GM19043 (cell line): Measurements from ENCODE around the gene RNF121.
A peak's percentile ranks its signal among the peaks of the same experiment; 100 is the strongest.
"Not testable (repeated sequence)": the region's sequence is repeated elsewhere in the genome, so short reads cannot be mapped to it uniquely, and the experiment has no call there.

Experiments
- ATAC-seq: cut with Tn5 transposase; IDR thresholded peaks from one replicate; pipeline ENCODE4 v1.9.1; 2021; ENCODE audit warnings: low read depth; ENCODE audit not compliant: unreplicated experiment

Gene RNF121

DNA sequence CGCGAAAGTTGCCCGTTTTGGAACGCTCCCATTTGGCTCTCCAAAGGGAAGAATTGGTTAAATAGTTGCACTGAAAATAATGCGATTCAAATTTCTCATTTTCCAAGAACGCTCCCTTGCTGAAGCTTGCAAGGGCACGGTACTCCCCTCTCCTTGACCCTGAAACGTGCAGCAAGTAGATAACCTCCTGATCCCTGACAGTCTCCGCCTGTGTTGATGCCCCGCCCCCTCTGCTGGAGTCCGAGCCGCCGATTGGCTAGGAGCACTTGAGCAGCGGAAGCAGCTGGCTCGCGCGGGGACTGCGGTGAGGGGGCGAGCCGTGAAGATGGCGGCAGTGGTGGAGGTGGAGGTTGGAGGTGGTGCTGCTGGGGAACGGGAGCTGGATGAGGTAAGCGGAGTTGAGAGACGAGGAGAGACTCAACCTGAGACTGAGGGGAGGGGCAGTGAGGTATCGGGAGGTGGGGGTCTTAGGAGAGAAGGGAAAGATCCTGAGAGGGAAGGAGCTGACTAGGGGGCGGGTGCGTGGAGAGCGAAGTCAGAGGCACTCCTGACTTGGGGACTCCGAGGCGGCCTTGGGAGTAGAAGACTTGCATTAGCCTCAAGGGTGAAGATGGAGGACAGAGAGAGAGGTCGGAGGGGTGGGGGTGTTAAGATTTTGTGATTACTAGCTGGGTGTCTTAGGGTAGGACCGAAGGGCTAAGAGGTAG lies at the start of gene RNF121:
RNF121 (plus strand) TSS at position 310 of the 707 bp plus-strand sequence; CDS start at position 326, 16 bp downstream.
- ATAC-seq = peak; percentile 75

DNA sequence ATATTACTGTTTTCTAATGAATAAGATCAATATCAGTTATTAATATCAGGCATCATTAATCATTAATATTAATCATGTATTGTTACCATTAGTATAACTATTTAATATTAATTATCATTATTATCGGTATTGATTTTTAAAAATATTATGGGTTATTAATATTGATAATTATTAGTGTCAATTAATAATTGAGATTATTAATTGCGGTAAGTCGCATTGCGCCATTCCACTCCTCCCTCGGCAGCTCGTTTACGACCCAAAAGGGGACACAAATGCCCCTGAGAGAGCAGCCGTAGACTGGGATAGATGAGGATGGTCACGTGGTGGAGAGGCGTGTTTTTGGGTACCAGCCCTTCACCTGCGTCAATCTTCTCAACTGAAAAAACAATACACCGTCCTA lies 43.0 kb upstream of the RNF121 start:
- not testable (repeated sequence) for ATAC-seq

DNA sequence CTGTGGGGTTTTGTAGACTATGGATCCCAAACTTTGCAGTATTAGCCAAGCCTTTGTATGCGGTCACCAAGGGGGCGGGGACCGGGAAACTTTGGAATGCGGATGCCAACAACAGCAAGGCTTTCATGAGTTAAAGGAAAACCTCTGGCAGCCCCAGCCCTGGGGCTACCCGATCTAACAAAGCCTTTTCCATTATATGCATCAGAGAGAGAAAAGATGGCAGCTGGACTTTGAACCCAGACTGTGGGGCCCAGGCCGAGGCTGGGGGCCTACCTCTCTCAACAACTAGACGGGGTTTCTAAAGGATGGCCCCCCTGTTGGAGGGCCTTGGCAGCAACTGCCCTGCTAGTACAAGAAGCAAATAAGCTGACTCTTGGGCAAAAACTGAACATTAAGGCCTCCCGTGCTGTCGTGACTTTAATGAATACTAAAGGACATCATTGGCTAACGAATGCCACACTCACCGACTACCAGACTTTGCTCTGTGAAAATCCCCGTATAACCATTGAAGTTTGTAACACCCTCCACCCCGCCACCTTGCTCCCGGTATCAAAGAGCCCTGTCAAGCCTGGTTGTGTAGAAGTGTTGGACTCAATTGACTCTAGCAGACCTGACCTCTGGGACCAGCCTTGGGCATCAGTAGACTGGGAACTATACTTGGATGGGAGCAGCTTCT lies 40.4 kb upstream of the RNF121 start:
- ATAC-seq = not testable (repeated sequence)

GRCh38 chr11:71889181-71889872 lies 39.5 kb upstream of the RNF121 start:
- ATAC-seq = not testable (repeated sequence)

GRCh38 chr11:71895961-71896360 lies 32.9 kb upstream of the RNF121 start:
- ATAC-seq = no peak

DNA sequence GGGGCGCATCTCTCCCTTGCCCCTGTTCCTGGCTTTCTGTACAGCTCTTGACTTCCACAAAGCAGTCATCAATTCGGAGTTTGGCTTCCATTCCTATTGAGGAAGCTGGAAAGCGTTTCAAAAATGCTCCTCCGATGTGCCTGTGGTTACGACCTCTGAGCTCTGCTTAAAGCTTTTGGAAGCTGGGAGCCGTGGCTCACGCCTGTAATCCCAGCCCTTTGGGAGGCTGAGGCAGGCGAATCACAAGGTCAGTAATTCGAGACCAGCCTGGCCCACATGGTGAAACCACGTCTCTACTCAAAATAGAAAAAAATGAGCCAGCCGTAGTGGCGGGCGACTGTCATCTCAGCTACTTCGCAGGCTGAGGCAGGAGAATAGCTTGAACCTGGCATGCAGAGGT lies 27.7 kb upstream of the RNF121 start:
- not testable (repeated sequence) for ATAC-seq

GRCh38 chr11:71908218-71908617 lies 20.6 kb upstream of the RNF121 start:
- no peak for ATAC-seq

- not testable (repeated sequence) for ATAC-seq
Observed at GRCh38 chr11:71910775-71911174, 18.1 kb upstream of the RNF121 start.

GRCh38 chr11:71911321-71911985 lies 17.4 kb upstream of the RNF121 start:
- ATAC-seq = not testable (repeated sequence)

DNA sequence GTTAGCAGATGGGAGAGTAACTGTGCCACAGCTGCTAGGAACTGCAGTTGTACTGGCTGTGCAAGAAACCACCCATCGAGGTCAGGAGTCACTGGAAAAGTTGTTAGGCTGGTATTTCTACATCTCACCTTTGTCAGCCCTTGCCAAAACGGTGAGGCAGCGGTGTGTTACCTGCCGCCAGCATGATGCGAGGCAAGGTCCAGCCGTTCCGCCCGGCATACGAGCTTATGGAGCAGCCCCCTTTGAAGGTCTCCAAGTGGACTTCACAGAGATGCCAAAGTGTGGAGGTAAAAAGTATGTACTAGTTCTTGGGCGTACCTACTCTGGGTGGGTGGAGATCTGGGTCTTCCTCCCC lies 16.9 kb upstream of the RNF121 start:
- not testable (repeated sequence) for ATAC-seq

DNA sequence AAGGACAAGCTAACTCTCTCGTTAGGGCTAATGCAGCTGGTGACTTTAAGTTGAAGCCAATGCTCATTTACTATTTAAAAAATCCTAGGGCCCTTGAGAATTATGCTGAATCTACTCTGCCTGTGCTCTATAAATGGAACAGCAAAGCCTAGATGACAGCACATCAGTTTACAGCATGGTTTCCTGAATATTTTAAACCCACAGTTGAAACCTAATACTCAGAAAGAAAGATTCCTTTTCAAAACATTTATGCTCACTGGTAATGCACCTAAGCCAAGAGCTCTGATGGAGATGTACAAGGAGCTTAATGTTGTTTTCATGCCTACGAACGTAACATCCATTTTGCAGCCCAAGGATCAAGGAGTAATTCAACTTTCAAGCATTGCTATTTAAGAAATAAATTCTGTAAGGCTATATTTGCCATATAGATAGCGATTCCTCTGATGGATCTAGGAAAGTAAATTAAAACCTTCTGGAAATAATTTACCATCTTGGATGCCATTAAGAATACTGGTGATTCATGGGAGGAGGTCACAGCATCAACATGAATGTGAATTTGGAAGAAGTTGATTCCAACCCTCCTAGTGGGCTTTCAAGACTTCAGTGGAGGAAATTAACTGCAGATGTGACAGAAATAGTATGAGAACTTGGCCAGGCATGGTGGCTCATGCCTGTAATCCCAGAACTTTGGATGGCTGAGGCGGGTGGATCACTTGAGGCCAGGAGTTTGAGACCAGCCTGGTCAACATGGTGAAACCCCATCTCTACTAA lies 14.9 kb upstream of the RNF121 start:
- no peak for ATAC-seq

DNA sequence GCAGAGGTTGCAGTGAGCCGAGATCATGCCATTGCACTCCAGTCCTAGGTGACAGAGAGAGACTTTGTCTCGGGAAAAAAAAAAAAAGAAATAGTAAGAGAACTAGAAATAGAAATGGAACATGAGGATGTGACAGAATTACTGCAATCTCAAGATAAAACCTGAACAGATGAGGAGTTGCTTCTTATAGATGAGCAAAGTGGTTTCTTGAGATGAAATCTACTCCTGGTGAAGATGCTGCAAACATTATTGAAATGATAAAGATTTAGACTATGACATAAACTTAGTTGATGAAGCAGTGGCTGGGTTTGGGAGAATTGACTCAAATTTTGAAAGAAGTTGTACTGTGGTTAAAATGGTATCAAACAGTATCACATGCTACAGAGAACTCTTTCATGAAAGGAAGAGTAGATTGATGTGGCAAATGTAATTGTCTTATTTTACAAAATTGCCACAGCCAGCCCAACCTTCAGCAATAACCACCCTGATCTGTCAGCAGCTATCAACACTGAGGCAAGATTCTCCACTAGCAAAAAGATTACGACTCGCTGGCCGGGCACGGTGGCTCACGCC lies 14.1 kb upstream of the RNF121 start:
- ATAC-seq = no peak

GRCh38 chr11:71917646-71918140 lies 11.2 kb upstream of the RNF121 start:
- no peak for ATAC-seq

DNA sequence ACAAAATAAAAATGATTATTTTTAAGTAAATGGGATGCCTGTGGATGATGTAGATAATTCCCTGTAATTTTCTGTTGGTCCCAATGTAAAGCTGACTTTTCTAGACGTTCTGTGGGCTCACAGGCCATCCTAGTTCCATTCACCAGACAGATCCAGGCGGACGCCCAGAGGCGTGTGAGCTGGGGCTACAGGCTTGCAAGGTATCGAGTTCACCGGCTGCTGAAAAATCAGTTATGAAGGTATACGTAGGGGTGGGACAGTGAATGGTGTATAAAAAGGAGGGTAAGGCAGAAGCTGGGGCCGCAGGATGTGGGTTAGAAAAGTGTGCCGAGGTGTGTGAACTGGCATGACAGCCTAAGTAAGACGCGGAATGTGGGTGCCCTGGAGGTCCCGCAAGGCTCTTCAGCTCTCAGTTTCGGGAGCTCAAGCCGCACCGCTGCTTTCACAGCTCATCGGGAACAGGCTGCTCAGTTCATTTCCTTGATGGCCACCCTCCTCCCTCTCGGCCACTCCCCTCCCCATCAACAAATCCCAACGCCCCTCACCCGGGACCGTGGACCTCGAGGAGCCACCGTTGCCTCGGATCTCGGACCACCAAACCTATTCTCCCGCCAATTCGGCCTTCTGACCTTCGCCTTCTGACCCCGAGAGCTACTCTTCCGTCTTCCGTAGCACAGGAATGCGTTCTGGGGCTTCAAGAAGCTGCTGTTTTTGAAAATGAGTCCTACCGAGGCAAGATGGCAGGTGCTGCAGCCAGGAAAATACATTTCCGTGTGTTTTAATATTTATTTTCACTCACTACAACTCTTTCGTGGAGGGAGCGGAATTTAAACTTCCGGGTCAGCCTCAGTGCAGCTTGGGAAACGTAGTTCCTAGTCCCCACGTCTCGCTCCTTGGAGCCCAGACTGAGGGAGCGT lies 768 bp upstream of the RNF121 start, which contains the start of gene XNDC1N:
XNDC1N (minus strand) TSS at position 775 of the 917 bp plus-strand sequence. CDS start 5,241 bp downstream, outside the sequence.
- peak; percentile 58 for ATAC-seq

DNA sequence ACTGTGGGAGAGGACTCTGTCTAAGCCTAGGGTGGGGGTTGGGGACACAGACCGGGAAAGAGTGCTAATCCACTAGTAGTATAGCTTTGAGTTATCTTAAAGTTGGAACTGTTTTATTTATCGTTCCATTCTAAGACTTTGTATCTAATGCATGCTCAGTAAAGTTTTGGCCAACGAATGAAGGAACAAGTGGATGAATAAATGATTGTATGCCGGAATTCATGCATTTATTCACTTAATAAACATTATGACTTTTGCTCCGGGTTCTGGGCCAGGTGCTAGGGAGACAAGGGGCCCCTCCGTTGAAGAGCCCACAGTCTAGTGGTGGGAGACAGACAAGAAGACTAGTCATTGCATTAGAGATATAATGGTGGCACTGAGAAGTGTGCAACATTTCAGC lies 645 bp downstream of the RNF121 start:
- ATAC-seq = no peak

DNA sequence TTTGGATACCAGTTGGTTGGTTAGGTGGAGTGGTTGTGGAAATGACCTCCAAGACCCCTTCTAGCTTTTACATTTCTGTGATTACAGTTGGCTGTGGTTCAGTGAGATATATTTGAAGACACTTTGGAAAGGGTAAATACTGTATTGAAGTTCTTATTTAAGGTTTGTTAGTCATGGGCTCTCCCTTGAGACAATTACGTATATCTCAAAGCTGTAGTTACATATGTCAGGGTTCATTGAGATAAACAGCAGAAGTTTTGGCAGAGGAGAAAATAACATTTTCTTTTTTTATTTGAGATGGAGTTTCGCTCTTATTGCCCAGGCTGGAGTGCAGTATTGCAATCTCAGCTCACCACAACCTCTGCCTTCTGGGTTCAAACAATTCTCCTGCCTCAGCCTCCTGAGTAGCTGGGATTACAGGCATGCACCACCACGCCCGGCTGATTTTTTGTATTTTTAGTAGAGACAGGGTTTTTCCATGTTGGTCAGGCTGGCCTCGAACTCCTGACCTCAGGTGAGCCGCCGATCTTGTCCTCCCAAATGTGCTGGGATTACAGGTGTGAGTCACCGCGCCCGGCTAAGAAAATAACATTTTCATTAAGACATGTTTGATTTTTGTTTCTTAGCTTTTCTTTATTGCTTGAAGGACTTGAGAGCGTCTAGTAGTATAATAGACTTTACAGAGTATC lies 1.9 kb downstream of the RNF121 start:
- ATAC-seq = no peak

DNA sequence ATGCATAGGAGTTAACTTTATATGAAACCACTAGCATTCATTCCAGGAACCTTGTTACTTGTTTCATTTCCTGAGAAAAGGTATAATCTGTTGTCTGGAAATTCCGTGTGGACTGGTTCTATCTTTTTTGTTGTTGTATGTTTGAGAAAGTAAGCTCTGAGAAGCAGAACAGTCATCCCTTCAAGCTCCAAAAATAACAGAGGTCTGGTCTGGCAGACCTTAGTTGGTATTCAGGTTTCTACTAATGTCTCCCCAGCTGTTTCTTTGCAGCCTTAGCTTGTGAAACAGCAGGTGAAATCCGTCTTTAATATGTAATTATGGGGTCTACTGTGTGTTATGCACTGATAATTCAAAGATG lies 2.4 kb downstream of the RNF121 start:
- ATAC-seq = no peak
